HG03060 (cell line): ENCODE results near the gene DUSP22.

Experiments
- ATAC-seq: cut with Tn5 transposase; IDR thresholded peaks from one replicate; pipeline ENCODE4 v1.9.1; 2021; ENCODE audit warnings: low read depth, moderate number of reproducible peaks; ENCODE audit not compliant: unreplicated experiment

DUSP22 gene

GRCh38 chr6:308307-308706 lies 16.0 kb downstream of the DUSP22 start:
- ATAC-seq = no peak

- no peak for ATAC-seq
These were observed 16.5 kb downstream of the DUSP22 start for GRCh38 chr6:308768-309167.

GRCh38 chr6:309947-310346 lies 17.7 kb downstream of the DUSP22 start:
- no peak for ATAC-seq

GRCh38 chr6:310671-311070 lies 18.4 kb downstream of the DUSP22 start:
- ATAC-seq = no peak

GRCh38 chr6:311679-312220 lies 19.5 kb downstream of the DUSP22 start:
- ATAC-seq = no peak

- ATAC-seq = no peak
These were observed 20.8 kb downstream of the DUSP22 start for GRCh38 chr6:313087-313486.

GRCh38 chr6:313917-314316 lies 21.6 kb downstream of the DUSP22 start:
- no peak for ATAC-seq

- no peak for ATAC-seq
These were observed 22.1 kb downstream of the DUSP22 start for GRCh38 chr6:314377-314776.

- no peak for ATAC-seq
These were observed 22.9 kb downstream of the DUSP22 start for GRCh38 chr6:315226-315625.

- no peak for ATAC-seq
These were observed 23.9 kb downstream of the DUSP22 start for GRCh38 chr6:315921-316752.

GRCh38 chr6:316753-317038 lies 24.4 kb downstream of the DUSP22 start:
- no peak for ATAC-seq

- ATAC-seq = no peak
These were observed 24.8 kb downstream of the DUSP22 start for GRCh38 chr6:317060-317447.

- ATAC-seq = no peak
These were observed 25.3 kb downstream of the DUSP22 start for GRCh38 chr6:317448-318144.

- no peak for ATAC-seq
These were observed 26.1 kb downstream of the DUSP22 start for GRCh38 chr6:318243-318890.

- no peak for ATAC-seq
These were observed 27.2 kb downstream of the DUSP22 start for GRCh38 chr6:319177-320131.

GRCh38 chr6:320351-321157 lies 28.3 kb downstream of the DUSP22 start:
- no peak for ATAC-seq

- no peak for ATAC-seq
These were observed 28.8 kb downstream of the DUSP22 start for GRCh38 chr6:321158-321438.

- no peak for ATAC-seq
These were observed 29.4 kb downstream of the DUSP22 start for GRCh38 chr6:321536-322258.

- no peak for ATAC-seq
These were observed 30.1 kb downstream of the DUSP22 start for GRCh38 chr6:322259-322930.
